CD4-positive, alpha-beta T cell (primary cell): ENCODE measurements around the gene TRPV5. TPM values are rescaled to one million over a fixed set of nuclear protein-coding genes. Genes with fewer than 3 reads are reported as not detected.
A peak's percentile ranks its signal among the peaks of the same experiment; 100 is the strongest.

Experiments
- ATAC-seq: fragments of 200-7000 bp; cut with Tn5 transposase; one replicate; pipeline ENCODE4 v1.10.0; 2022; ENCODE audit warnings: mild to moderate bottlenecking; ENCODE audit not compliant: poor library complexity
- CTCF ChIA-PET: fragments of 350-600 bp; sonication (Branson Sonifier 250); formaldehyde crosslinking; loops from one replicate; lab custom pipeline; 2021; ENCODE audit warnings: antibody characterized with exemption, inconsistent platforms; lab: Charles Lee
- POLR2A ChIA-PET: fragments of 350-600 bp; sonication (Branson Sonifier 250); formaldehyde crosslinking; loops from one replicate; lab custom pipeline; 2021; ENCODE audit warnings: antibody characterized with exemption, inconsistent platforms; lab: Charles Lee
- DNase-seq, 14 experiments: peaks; one replicate each; pipeline ENCODE4 v3.0.0-alpha.2; 2013 to 2020; ENCODE audit warnings: mixed read lengths in 2 of 14
- H3K27ac ChIP-seq, 2 donors: one replicate each; pipeline versions ENCODE4 v1.5.1 to v1.7.0; 2013; ENCODE audit warnings: low read length in 2 of 2, low read depth in 1 of 2, mild to moderate bottlenecking in 1 of 2
- H3K27me3 ChIP-seq, 2 experiments: 1 replicate in 1 of 2; 2 replicates in 1 of 2; pipeline versions ENCODE4 v1.6.1 to v1.7.0; 2013; ENCODE audit warnings: low read length in 2 of 2, control low read depth in 1 of 2, mild to moderate bottlenecking in 1 of 2, moderate library complexity in 1 of 2; ENCODE audit not compliant: insufficient read depth in 2 of 2, control insufficient read depth in 1 of 2
- H3K36me3 ChIP-seq: one replicate; pipeline ENCODE4 v1.6.1; 2013; ENCODE audit warnings: low read length, control low read depth; ENCODE audit not compliant: insufficient read depth
- H3K4me1 ChIP-seq: one replicate; pipeline ENCODE4 v1.6.1; 2013; ENCODE audit warnings: low read length, control low read depth; ENCODE audit not compliant: insufficient read depth
- H3K4me3 ChIP-seq: one replicate; pipeline ENCODE4 v1.5.1; 2013; ENCODE audit warnings: mild to moderate bottlenecking, low read length, moderate library complexity
- H3K9me3 ChIP-seq, 2 experiments: 1 replicate in 1 of 2; 2 replicates in 1 of 2; pipeline versions ENCODE4 v1.6.1 to v1.7.0; 2013; ENCODE audit warnings: low read length in 2 of 2, mild to moderate bottlenecking in 2 of 2, control low read depth in 1 of 2, moderate library complexity in 1 of 2; ENCODE audit not compliant: control insufficient read depth in 1 of 2, insufficient read depth in 1 of 2
- H3K27ac Mint-ChIP-seq: one replicate; pipeline ENCODE4 v1.8.0; 2020; ENCODE audit warnings: mixed read lengths
- H3K27me3 Mint-ChIP-seq: one replicate; pipeline ENCODE4 v1.8.0; 2021; ENCODE audit warnings: mixed read lengths
- H3K36me3 Mint-ChIP-seq: one replicate; pipeline ENCODE4 v1.8.0; 2021; ENCODE audit warnings: low read depth, mixed read lengths
- H3K4me1 Mint-ChIP-seq: one replicate; pipeline ENCODE4 v1.8.0; 2021; ENCODE audit warnings: low read depth, mixed read lengths
- H3K4me3 Mint-ChIP-seq: one replicate; pipeline ENCODE4 v1.8.0; 2020; ENCODE audit warnings: mild to moderate bottlenecking, mixed read lengths
- H3K9me3 Mint-ChIP-seq: one replicate; pipeline ENCODE4 v1.8.0; 2020; ENCODE audit warnings: mixed read lengths
- intact Hi-C, 2 experiments: fragments of 100-400 bp; cut with DNase I in 1 of 2; cut with micrococcal nuclease in 1 of 2; formaldehyde crosslinking; loops; one replicate each; pipeline versions ENCODE4 v1.15.1 to v1.9.0; 2023 to 2025; cut with DNase I, micrococcal nuclease
- total RNA-seq, 174 experiments: library from RNA in 2 of 174; stranded (reverse) in 2 of 174; gene quantifications; one replicate each; pipeline ENCODE4 v1.2.3 and lab custom pipeline; 2021 to 2026
- TF ChIP-seq, protein P1 (sequence below): fragments of 200-600 bp; IDR thresholded peaks from one replicate; pipeline ENCODE4 v1.8.0; 2022; ENCODE audit warnings: antibody characterized with exemption, mild to moderate bottlenecking

TRPV5 gene
- total RNA-seq, 2 experiments from 2014 or later = not detected

DNA sequence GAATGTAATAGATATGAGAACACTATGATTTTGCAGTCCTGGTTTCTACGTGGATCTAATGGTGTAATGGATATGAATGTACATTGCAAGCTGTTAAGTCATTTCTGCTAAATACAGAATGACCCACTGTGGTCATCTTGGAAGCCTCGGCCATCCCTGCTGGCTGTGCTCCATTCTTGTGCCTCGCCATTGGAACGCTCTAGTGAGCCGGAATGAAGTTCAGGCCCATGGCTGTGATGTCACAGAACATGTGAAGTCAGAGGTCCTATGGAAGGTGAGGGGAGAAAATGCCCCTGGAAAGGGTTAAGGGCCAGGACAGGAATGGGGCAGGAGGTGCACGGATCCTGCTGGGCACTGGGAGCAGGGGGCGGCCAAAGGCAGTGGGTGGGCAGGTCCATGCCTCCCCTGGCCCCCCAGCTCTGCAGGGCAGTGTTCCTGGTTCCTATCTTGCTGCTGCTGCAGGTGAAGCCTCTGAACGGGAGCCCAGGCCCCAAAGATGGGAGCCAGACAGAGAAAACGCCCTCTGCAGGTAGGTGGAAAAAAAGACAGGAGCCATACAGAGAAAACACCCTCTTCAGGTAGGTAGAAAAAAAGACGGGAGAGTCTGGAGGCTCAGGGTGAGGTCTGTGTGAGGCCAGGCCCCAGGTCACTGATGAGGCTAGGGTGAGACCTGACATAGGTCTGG is 5.8 kb upstream of the TRPV5 start, which contains the start of gene LLCFC1:
Gene LLCFC1 (plus strand): TSS at position 259 of the 685 bp plus-strand sequence. CDS start 138 bp downstream, at position 397.
- H3K4me3 ChIP-seq = no peak within 1 kb of the TSS
- no peak within 1 kb of the TSS for H3K27ac Mint-ChIP-seq
- H3K4me3 Mint-ChIP-seq = no peak within 1 kb of the TSS
- intact Hi-C loops = no loop called here
- no peaks in the 10 kb centered on the region for H3K4me1 Mint-ChIP-seq
- no peaks in the 10 kb centered on the region for H3K9me3 Mint-ChIP-seq
- H3K9me3 ChIP-seq = no peaks in the 10 kb centered on the region
- H3K27ac ChIP-seq = no peak within 1 kb of the TSS
- ATAC-seq (no peak), DNase-seq (peak in 3 of 14 experiments; percentile 16 to 35 (median 20))
- POLR2A ChIA-PET = no interaction called here
- H3K4me1 ChIP-seq = no peaks in the 10 kb centered on the region
- CTCF ChIA-PET = interaction anchor here (0.6 kb wide), 1 partner anchor 91 kb away, joined by 3 read pairs; no protein-coding TSS in a partner anchor
- H3K36me3 Mint-ChIP-seq = no peaks in the 10 kb centered on the region
- TF ChIP-seq, protein P1, sequence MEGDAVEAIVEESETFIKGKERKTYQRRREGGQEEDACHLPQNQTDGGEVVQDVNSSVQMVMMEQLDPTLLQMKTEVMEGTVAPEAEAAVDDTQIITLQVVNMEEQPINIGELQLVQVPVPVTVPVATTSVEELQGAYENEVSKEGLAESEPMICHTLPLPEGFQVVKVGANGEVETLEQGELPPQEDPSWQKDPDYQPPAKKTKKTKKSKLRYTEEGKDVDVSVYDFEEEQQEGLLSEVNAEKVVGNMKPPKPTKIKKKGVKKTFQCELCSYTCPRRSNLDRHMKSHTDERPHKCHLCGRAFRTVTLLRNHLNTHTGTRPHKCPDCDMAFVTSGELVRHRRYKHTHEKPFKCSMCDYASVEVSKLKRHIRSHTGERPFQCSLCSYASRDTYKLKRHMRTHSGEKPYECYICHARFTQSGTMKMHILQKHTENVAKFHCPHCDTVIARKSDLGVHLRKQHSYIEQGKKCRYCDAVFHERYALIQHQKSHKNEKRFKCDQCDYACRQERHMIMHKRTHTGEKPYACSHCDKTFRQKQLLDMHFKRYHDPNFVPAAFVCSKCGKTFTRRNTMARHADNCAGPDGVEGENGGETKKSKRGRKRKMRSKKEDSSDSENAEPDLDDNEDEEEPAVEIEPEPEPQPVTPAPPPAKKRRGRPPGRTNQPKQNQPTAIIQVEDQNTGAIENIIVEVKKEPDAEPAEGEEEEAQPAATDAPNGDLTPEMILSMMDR = no peak
- no peaks in the 10 kb centered on the region for H3K36me3 ChIP-seq
- peaks cover 19% of the 10 kb centered on the region for H3K27me3 Mint-ChIP-seq
- peaks cover 0 to 3% of the 10 kb centered on the region in 2 experiments for H3K27me3 ChIP-seq

DNA sequence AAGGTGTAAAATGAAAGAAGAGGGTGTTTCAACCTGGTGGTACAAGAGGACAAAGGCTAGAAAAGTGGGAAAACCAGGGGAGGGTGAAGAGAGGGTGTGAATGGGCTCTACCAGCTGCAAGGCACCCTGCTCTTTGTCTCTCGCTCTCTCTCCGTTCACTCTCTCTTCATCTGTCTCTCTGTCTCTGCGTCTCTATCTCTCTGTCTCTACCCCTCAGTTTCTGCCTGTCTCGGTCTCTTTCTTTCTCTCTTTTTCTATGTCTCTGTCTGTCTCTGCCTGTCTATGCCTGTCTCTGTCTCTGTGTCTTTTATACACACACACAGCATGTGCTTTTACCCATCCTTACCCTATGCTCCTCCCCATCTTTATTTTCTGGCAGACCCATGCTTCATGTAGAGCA is 5.1 kb upstream of the TRPV5 start:
- H3K36me3 ChIP-seq = no peaks in the 10 kb centered on the region
- Mint-ChIP-seq H3K4me1 (no peaks in the 10 kb centered on the region), H3K36me3 (no peaks in the 10 kb centered on the region), H3K27ac (no peak overlapping the region), H3K4me3 (no peak overlapping the region), H3K27me3 (peaks cover 15% of the 10 kb centered on the region), H3K9me3 (no peaks in the 10 kb centered on the region)
- TF ChIP-seq, protein P1 = no peak
- H3K9me3 ChIP-seq = no peaks in the 10 kb centered on the region
- H3K27me3 ChIP-seq = peaks cover 0 to 3% of the 10 kb centered on the region in 2 experiments
- no peak for ATAC-seq
- ChIA-PET CTCF (no interaction called here), POLR2A (no interaction called here)
- DNase-seq = no peak
- H3K4me3 ChIP-seq = no peak overlapping the region
- H3K27ac ChIP-seq = no peak overlapping the region
- intact Hi-C loops = no loop called here
- no peaks in the 10 kb centered on the region for H3K4me1 ChIP-seq

DNA sequence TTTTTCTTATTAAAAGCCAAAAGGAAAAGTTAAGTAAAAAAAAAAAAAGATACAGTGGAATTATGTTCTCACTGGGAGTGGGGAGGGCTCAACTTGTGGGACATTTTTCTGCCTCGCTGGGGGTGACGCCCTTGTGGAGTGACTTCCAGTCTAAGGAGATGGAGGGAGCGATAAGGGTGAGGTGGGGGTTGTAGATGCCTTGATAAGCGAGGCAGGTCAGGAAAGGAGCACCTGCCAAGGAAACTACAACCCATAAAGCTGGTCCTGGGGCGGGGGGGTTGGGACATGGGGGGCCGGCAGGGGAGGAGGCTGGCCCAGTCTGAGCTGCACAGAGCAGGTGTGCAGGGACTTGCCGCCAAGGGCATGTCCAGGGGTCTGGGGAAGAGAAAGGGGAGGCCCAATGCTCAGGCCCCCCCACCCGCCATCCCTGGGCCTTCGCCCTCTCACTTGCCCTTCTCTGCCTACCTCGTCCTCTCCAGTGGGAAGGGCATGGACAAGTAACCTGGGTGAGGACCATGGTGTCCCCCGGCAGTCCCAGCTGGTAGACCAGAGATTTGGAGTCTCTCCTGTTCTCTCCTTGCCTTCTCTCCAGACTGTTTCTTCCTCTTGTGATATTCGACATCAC is 2.5 kb upstream of the TRPV5 start:
- no peak for DNase-seq
- CTCF ChIA-PET = no interaction called here

More for the DNA sequence above, 2.5 kb upstream of the TRPV5 start:
- Histone ChIP-seq H3K9me3 (no peaks in the 10 kb centered on the region), H3K4me3 (no peak overlapping the region), H3K4me1 (no peaks in the 10 kb centered on the region), H3K36me3 (no peaks in the 10 kb centered on the region), H3K27me3 (no peaks in the 10 kb centered on the region), H3K27ac (no peak overlapping the region)
- TF ChIP-seq, protein P1 = no peak
- Mint-ChIP-seq H3K27me3 (peaks cover 2% of the 10 kb centered on the region), H3K9me3 (no peaks in the 10 kb centered on the region), H3K4me1 (no peaks in the 10 kb centered on the region), H3K36me3 (no peaks in the 10 kb centered on the region), H3K27ac (no peak overlapping the region), H3K4me3 (no peak overlapping the region)
- ATAC-seq = no peak
- POLR2A ChIA-PET = no interaction called here
- intact Hi-C loops = no loop called here
